ENCODE data around the gene ANGPTL2. TPM values are rescaled to one million over a fixed set of nuclear protein-coding genes. Genes with fewer than 3 reads are reported as not detected.

ANGPTL2 gene
- total and polyA plus RNA-seq, 2 of the 4 experiments (the other 2 are of a cell fraction): 9.5 to 25.1 TPM

GRCh38 chr9:127065592-127065991 lies 56.8 kb downstream of the ANGPTL2 start:
- Histone ChIP-seq H3K4me2 (ENCODE audit: low read depth, low read length) (no peak overlapping the region), H2AK9ac (replicated peaks; ENCODE audit: low read depth, low read length, poor library complexity) (no peak overlapping the region), H3K23ac (ENCODE audit: low read depth, low read length) (no peak overlapping the region), H4K8ac (ENCODE audit: low read depth in 2 of 2, low read length in 2 of 2) (peak overlapping the region in 1 of 2 experiments; percentile 70; a peak in 3 of 4 replicates), H2BK15ac (ENCODE audit: low read depth, low read length) (no peak overlapping the region; the same call in 2 of the 3 replicates), H3K27me3 (ENCODE audit: control insufficient read depth, insufficient read depth, low read length) (no peaks in the 10 kb centered on the region), H2BK120ac (ENCODE audit: low read depth, low read length) (no peak overlapping the region), H4K91ac (ENCODE audit: insufficient read depth, low read depth, low read length) (peak overlapping the region; percentile 86), H2BK5ac (ENCODE audit: low read depth, low read length, poor library complexity, severe bottlenecking) (peak overlapping the region; percentile 82), H2AFZ (replicated peaks; ENCODE audit: low read length, poor library complexity) (no peak overlapping the region), H3K14ac (replicated peaks; ENCODE audit: low read depth, low read length) (0 out of 2 replicates have a peak overlapping the region, but pooled peaks have one; percentile 63), H3K18ac (ENCODE audit: low read depth, low read length) (peak overlapping the region; percentile 51; the same call in 1 of the 2 replicates), H3K56ac (ENCODE audit: extremely low read depth, insufficient read depth, low read length) (no peak overlapping the region), H2AK5ac (ENCODE audit: low read depth, low read length) (no peak overlapping the region), H3K79me1 (ENCODE audit: low read depth in 1 of 2, low read length in 2 of 2) (no peaks in the 10 kb centered on the region; a peak in 1 of 4 replicates), H3K4ac (ENCODE audit: low read depth, low read length) (peak overlapping the region; percentile 90), H4K5ac (ENCODE audit: low read depth, low read length) (peak overlapping the region; percentile 17; the same call in 1 of the 2 replicates), H3K9me1 (ENCODE audit: insufficient read depth, low read length) (peaks cover 16% of the 10 kb centered on the region), H3K9me3 (ENCODE audit: control insufficient read depth, insufficient read depth, low read length) (no peaks in the 10 kb centered on the region), H3K4me1 (ENCODE audit: control insufficient read depth, insufficient read depth, low read length) (peaks cover 12% of the 10 kb centered on the region), H3K4me3 (ENCODE audit: insufficient read depth, low read depth, low read length) (no peak overlapping the region), H4K20me1 (ENCODE audit: insufficient read depth, low read length) (no peaks in the 10 kb centered on the region), H2BK20ac (ENCODE audit: low read depth, low read length) (no peak overlapping the region), H3K9ac (ENCODE audit: low read depth, low read length) (no peak overlapping the region), H3K36me3 (ENCODE audit: control insufficient read depth, insufficient read depth, low read length) (no peaks in the 10 kb centered on the region), H3K27ac (ENCODE audit: insufficient read depth, low read length) (no peak overlapping the region)
- POLR2A ChIA-PET (ENCODE audit: unreplicated experiment): no interaction called here
- in situ Hi-C loops (cut with MboI; ENCODE audit: low sequenced_read_pairs): no loop called here
- TF ChIP-seq POLR2A (IDR thresholded peaks at IDR 0.05; ENCODE audit: low read depth, low read length) (no peak), RAD21 (IDR thresholded peaks at IDR 0.05; ENCODE audit: low read length) (no peak), BHLHE40 (IDR thresholded peaks at IDR 0.05; ENCODE audit: low read depth, low read length) (no peak), MAZ (IDR thresholded peaks at IDR 0.05; ENCODE audit: borderline replicate concordance, low read depth, low read length) (no peak), CHD1 (IDR thresholded peaks at IDR 0.05; ENCODE audit: low read depth, low read length) (no peak), CTCF (conservative IDR thresholded peaks at IDR 0.05; ENCODE audit: low read depth, low read length) (no peak), RCOR1 (IDR thresholded peaks at IDR 0.05; ENCODE audit: insufficient replicate concordance, low read length) (no peak)
- DNase-seq (peak; percentile 96), ATAC-seq (ENCODE audit: low read depth) (peak; percentile 48)
- no TSS peak for BruUV-seq (replicated peaks)
- WGBS, 2 experiments (ENCODE audit: extremely low coverage in 2 of 2, insufficient read length in 1 of 2): no CpG with 5 or more reads among the region's 1 CpG
- intact Hi-C loops (cut with micrococcal nuclease): no loop called here
- CTCF ChIA-PET: no interaction called here
- dilution Hi-C loops (cut with HindIII; ENCODE audit: low sequenced_read_pairs, unreplicated experiment): no loop called here
